H9 (cell line): ENCODE measurements around the gene WFDC12. TPM values are rescaled to one million over a fixed set of nuclear protein-coding genes. Genes with fewer than 3 reads are reported as not detected.

ENCODE experiments used
- DNase-seq: peaks from one replicate; pipeline ENCODE4 v3.0.0-alpha.2; 2017
- H2AFZ ChIP-seq: one replicate; pipeline ENCODE4 v1.6.1; 2013; ENCODE audit warnings: mild to moderate bottlenecking, low read length, control low read depth, moderate library complexity
- H2AK5ac ChIP-seq: 2 replicates; pipeline ENCODE4 v1.6.1; 2013; ENCODE audit warnings: low read length, control low read depth, mixed read lengths; ENCODE audit not compliant: insufficient read length
- H2BK120ac ChIP-seq: one replicate; pipeline ENCODE4 v1.6.1; 2013; ENCODE audit warnings: low read depth, mild to moderate bottlenecking, low read length, control low read depth, inconsistent platforms; ENCODE audit not compliant: poor library complexity, severe bottlenecking
- H2BK12ac ChIP-seq: 2 replicates; pipeline ENCODE4 v1.6.1; 2013; ENCODE audit warnings: low read length, control low read depth, mixed read lengths, low read depth; ENCODE audit not compliant: insufficient read length
- H2BK15ac ChIP-seq: 2 replicates; pipeline ENCODE4 v1.6.1; 2013; ENCODE audit warnings: low read depth, low read length, control low read depth
- H2BK20ac ChIP-seq: one replicate; pipeline ENCODE4 v1.6.1; 2013; ENCODE audit warnings: low read depth, mild to moderate bottlenecking, low read length, control low read depth, inconsistent platforms; ENCODE audit not compliant: poor library complexity, severe bottlenecking
- H2BK5ac ChIP-seq: 2 replicates; pipeline ENCODE4 v1.6.1; 2013; ENCODE audit warnings: low read length, control low read depth, mixed read lengths; ENCODE audit not compliant: insufficient read length
- H3K14ac ChIP-seq: 2 replicates; pipeline ENCODE4 v1.6.1; 2013; ENCODE audit warnings: low read length, control low read depth; ENCODE audit not compliant: insufficient read depth
- H3K18ac ChIP-seq: 2 replicates; pipeline ENCODE4 v1.6.1; 2013; ENCODE audit warnings: low read depth, mild to moderate bottlenecking, mixed read lengths, low read length, control low read depth; ENCODE audit not compliant: insufficient read length
- H3K23ac ChIP-seq: 2 replicates; pipeline ENCODE4 v1.6.1; 2013; ENCODE audit warnings: low read length, control low read depth, mixed read lengths, low read depth; ENCODE audit not compliant: insufficient read length
- H3K23me2 ChIP-seq: 2 replicates; pipeline ENCODE4 v1.6.1; 2013; ENCODE audit warnings: low read depth, mild to moderate bottlenecking, mixed read lengths, low read length, control low read depth; ENCODE audit not compliant: insufficient read length, poor library complexity, severe bottlenecking
- H3K27ac ChIP-seq: 2 replicates; pipeline ENCODE4 v1.5.1; 2013; ENCODE audit warnings: low read length, control low read depth, mixed read lengths, low read depth; ENCODE audit not compliant: insufficient read length
- H3K27me3 ChIP-seq: 2 replicates; pipeline ENCODE4 v1.6.1; 2013; ENCODE audit warnings: low read length, control low read depth, inconsistent platforms; ENCODE audit not compliant: insufficient read depth
- H3K4ac ChIP-seq: 2 replicates; pipeline ENCODE4 v1.6.1; 2013; ENCODE audit warnings: low read depth, mild to moderate bottlenecking, control low read depth, inconsistent platforms, low read length, moderate library complexity
- H3K4me1 ChIP-seq: 2 replicates; pipeline ENCODE4 v1.6.1; 2013; ENCODE audit warnings: low read length, control low read depth, inconsistent platforms; ENCODE audit not compliant: insufficient read depth
- H3K4me2 ChIP-seq: 2 replicates; pipeline ENCODE4 v1.6.1; 2013; ENCODE audit warnings: low read length, control low read depth, mixed read lengths; ENCODE audit not compliant: insufficient read length, insufficient read depth
- H3K56ac ChIP-seq: 2 replicates; pipeline ENCODE4 v1.6.1; 2013; ENCODE audit warnings: low read depth, mild to moderate bottlenecking, mixed read lengths, low read length, control low read depth; ENCODE audit not compliant: insufficient read length
- H3K79me1 ChIP-seq: 2 replicates; pipeline ENCODE4 v1.6.1; 2013; ENCODE audit warnings: low read depth, mild to moderate bottlenecking, moderate library complexity, low read length, control low read depth, inconsistent platforms; ENCODE audit not compliant: insufficient read depth, poor library complexity, severe bottlenecking
- H3K79me2 ChIP-seq: 2 replicates; pipeline ENCODE4 v1.6.1; 2013; ENCODE audit warnings: low read length, control low read depth, inconsistent platforms; ENCODE audit not compliant: insufficient read depth
- H3K9ac ChIP-seq: 2 replicates; pipeline ENCODE4 v1.6.1; 2013; ENCODE audit warnings: low read length, control low read depth, mixed read lengths; ENCODE audit not compliant: insufficient read length; ENCODE audit errors: extremely low read depth
- H3K9me3 ChIP-seq: one replicate; pipeline ENCODE4 v1.6.1; 2013; ENCODE audit warnings: low read depth, low read length, inconsistent platforms; ENCODE audit not compliant: control insufficient read depth
- H3T11ph ChIP-seq: one replicate; pipeline ENCODE4 v1.6.1; 2013; ENCODE audit warnings: mild to moderate bottlenecking, low read length, control low read depth, inconsistent platforms
- H4K20me1 ChIP-seq: one replicate; pipeline ENCODE4 v1.6.1; 2013; ENCODE audit not compliant: control insufficient read depth, insufficient read length, insufficient read depth
- H4K5ac ChIP-seq: 2 replicates; pipeline ENCODE4 v1.6.1; 2013; ENCODE audit warnings: low read depth, mild to moderate bottlenecking, mixed read lengths, low read length, control low read depth; ENCODE audit not compliant: insufficient read length
- H4K8ac ChIP-seq: replicated peaks from 2 replicates; pipeline ENCODE4 v1.6.1; 2013; ENCODE audit warnings: low read length, control low read depth, mixed read lengths, low read depth; ENCODE audit not compliant: insufficient read length
- H4K91ac ChIP-seq: 2 replicates; pipeline ENCODE4 v1.6.1; 2013; ENCODE audit warnings: low read depth, mild to moderate bottlenecking, moderate library complexity, mixed read lengths, low read length, control low read depth; ENCODE audit not compliant: insufficient read length
- H3K27ac Mint-ChIP-seq, 3 experiments: 2 replicates in 2 of 3; 3 replicates in 1 of 3; pipeline ENCODE4 v1.8.0; 2020 to 2021; ENCODE audit warnings: mixed read lengths in 3 of 3, mild to moderate bottlenecking in 1 of 3, moderate library complexity in 1 of 3
- H3K27me3 Mint-ChIP-seq: 2 replicates; pipeline ENCODE4 v1.8.0; 2021; ENCODE audit warnings: low read depth, mild to moderate bottlenecking, moderate library complexity, mixed read lengths
- H3K36me3 Mint-ChIP-seq, 3 experiments: 2 replicates in 2 of 3; 3 replicates in 1 of 3; pipeline ENCODE4 v1.8.0; 2020 to 2021; ENCODE audit warnings: low read depth in 3 of 3, mixed read lengths in 3 of 3; ENCODE audit not compliant: insufficient read depth in 1 of 3
- H3K4me1 Mint-ChIP-seq, 2 experiments: 2 replicates each; pipeline ENCODE4 v1.8.0; 2020; ENCODE audit warnings: mixed read lengths in 2 of 2
- H3K4me3 Mint-ChIP-seq, 2 experiments: 2 replicates in 1 of 2; 3 replicates in 1 of 2; pipeline ENCODE4 v1.8.0; 2020 to 2021; ENCODE audit warnings: mild to moderate bottlenecking in 2 of 2, mixed read lengths in 2 of 2, moderate library complexity in 1 of 2
- H3K9me3 Mint-ChIP-seq, 2 experiments: 2 replicates in 1 of 2; 3 replicates in 1 of 2; pipeline ENCODE4 v1.8.0; 2020; ENCODE audit warnings: mild to moderate bottlenecking in 2 of 2, mixed read lengths in 2 of 2, moderate library complexity in 1 of 2
- WGBS: extraction: QIAGEN DNeasy Blood & Tissue Kit; methylation state at CpG from one replicate; pipeline ENCODE4 v1.1.7; 2013; ENCODE audit warnings: missing lambda C conversion rate, low lambda C conversion rate, mixed read lengths; ENCODE audit not compliant: insufficient read length; ENCODE audit errors: extremely low coverage; 5-methylcytosine and 5-hydroxymethylcytosine counted together
- total RNA-seq: library from RNA; stranded (reverse); gene quantifications from 2 replicates; pipeline ENCODE4 v1.2.1, GENCODE V29; 2021
- TF ChIP-seq, protein P1 (sequence below): fragments of 200-600 bp; sonication (generic); conservative IDR thresholded peaks from 3 replicates; pipeline ENCODE4 v1.8.0; 2021; ENCODE audit warnings: antibody characterized with exemption, mild to moderate bottlenecking

The WFDC12 gene
- total RNA-seq, 1 experiment from 2014 or later = not detected

DNA sequence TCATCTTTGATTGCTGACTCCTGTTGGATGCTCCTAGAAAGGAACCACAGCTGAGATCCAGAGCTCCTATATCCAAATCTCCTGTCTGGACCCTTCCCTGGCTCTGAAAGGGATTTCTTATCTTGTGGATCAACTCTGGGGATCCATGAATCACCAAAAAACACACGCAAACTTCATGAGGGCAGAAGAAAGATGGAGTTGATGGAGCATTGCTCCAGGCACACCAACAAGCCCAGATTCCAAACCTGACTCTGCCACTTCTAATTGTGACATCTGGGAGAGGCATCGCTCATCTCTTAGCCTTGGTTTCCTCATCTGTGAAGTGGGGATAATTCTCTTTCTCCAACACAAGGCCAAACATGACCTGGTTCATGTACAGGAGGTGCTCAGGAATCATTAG, 30.1 kb downstream of the WFDC12 start:
- H3K4ac ChIP-seq = no peak overlapping the region
- no peaks in the 10 kb centered on the region for H3K79me2 ChIP-seq
- H4K5ac ChIP-seq = no peak overlapping the region
- WGBS = no CpG with 5 or more reads among the region's 2 CpGs
- no peaks in the 10 kb centered on the region for H3K79me1 ChIP-seq
- no peak overlapping the region for H3K14ac ChIP-seq
- H2BK5ac ChIP-seq = no peak overlapping the region
- no peak for DNase-seq
- H3K9ac ChIP-seq = no peak overlapping the region
- no peak overlapping the region for H2BK15ac ChIP-seq
- no peak overlapping the region for H3K56ac ChIP-seq
- no peaks in the 10 kb centered on the region; the same call in 1 of the 2 replicates for H3K27me3 ChIP-seq
- H4K91ac ChIP-seq = no peak overlapping the region
- no peak overlapping the region for H3K18ac ChIP-seq
- no peak overlapping the region for H2BK120ac ChIP-seq
- TF ChIP-seq, protein P1, sequence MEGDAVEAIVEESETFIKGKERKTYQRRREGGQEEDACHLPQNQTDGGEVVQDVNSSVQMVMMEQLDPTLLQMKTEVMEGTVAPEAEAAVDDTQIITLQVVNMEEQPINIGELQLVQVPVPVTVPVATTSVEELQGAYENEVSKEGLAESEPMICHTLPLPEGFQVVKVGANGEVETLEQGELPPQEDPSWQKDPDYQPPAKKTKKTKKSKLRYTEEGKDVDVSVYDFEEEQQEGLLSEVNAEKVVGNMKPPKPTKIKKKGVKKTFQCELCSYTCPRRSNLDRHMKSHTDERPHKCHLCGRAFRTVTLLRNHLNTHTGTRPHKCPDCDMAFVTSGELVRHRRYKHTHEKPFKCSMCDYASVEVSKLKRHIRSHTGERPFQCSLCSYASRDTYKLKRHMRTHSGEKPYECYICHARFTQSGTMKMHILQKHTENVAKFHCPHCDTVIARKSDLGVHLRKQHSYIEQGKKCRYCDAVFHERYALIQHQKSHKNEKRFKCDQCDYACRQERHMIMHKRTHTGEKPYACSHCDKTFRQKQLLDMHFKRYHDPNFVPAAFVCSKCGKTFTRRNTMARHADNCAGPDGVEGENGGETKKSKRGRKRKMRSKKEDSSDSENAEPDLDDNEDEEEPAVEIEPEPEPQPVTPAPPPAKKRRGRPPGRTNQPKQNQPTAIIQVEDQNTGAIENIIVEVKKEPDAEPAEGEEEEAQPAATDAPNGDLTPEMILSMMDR = no peak
- H3K9me3 Mint-ChIP-seq = peaks cover 0 to 4% of the 10 kb centered on the region in 2 experiments; a peak in 2 of 5 replicates
- H3K23me2 ChIP-seq = no peaks in the 10 kb centered on the region
- H4K20me1 ChIP-seq = no peaks in the 10 kb centered on the region
- H3K27me3 Mint-ChIP-seq = peaks cover 27% of the 10 kb centered on the region
- peaks cover 2 to 4% (median 2%) of the 10 kb centered on the region in 3 experiments; a peak in 5 of 7 replicates for H3K36me3 Mint-ChIP-seq
- H4K8ac ChIP-seq = no peak overlapping the region
- no peak overlapping the region for H2AFZ ChIP-seq
- H3K27ac Mint-ChIP-seq = peak overlapping the region in 1 of 3 experiments; percentile 59; a peak in 1 of 7 replicates
- no peak overlapping the region for H3T11ph ChIP-seq
- H3K4me2 ChIP-seq = no peak overlapping the region
- H3K4me3 Mint-ChIP-seq = no peak overlapping the region
- peaks cover 5% of the 10 kb centered on the region in 2 experiments for H3K4me1 Mint-ChIP-seq
- no peak overlapping the region for H3K23ac ChIP-seq
- H3K9me3 ChIP-seq = no peaks in the 10 kb centered on the region
- no peak overlapping the region for H2AK5ac ChIP-seq
- H2BK20ac ChIP-seq = no peak overlapping the region
- H2BK12ac ChIP-seq = no peak overlapping the region
- H3K4me1 ChIP-seq = no peaks in the 10 kb centered on the region
- H3K27ac ChIP-seq = no peak overlapping the region
